Left lobe of liver (tissue), 2 donors: ENCODE results near the gene KATNIP. TPM values are rescaled to one million over a fixed set of nuclear protein-coding genes. Genes with fewer than 3 reads are reported as not detected.

Experiments used
- ATAC-seq: fragments of 200-7000 bp; cut with Tn5 transposase; one replicate; pipeline ENCODE4 v1.9.1; 2020; ENCODE audit warnings: mild to moderate bottlenecking, moderate library complexity
- DNase-seq: peaks from one replicate; pipeline ENCODE4 v3.0.0-alpha.2; 2020; ENCODE audit warnings: low spot score
- total RNA-seq: library from RNA; stranded (reverse); gene quantifications from one replicate; pipeline ENCODE4 v1.2.1, GENCODE V29; 2021
- donor health status: DM: no; HTN: no; CAD: no; lungs with moderate emphysema.
- donor health status: DM: no; HTN: yes; CAD: no.

KATNIP gene
- total RNA-seq = 7.1 TPM

GRCh38 chr16:27549746-27550581, at the start of gene KATNIP, which contains the start of gene GTF3C1:
TSS of gene KATNIP (plus strand) at chr16:27550144. CDS start at chr16:27550171, 27 bp downstream.
TSS of gene GTF3C1 (minus strand) at chr16:27549913. CDS start at chr16:27549890, 23 bp downstream.
- DNase-seq (peak; percentile 100), ATAC-seq (peak; percentile 99)

DNA sequence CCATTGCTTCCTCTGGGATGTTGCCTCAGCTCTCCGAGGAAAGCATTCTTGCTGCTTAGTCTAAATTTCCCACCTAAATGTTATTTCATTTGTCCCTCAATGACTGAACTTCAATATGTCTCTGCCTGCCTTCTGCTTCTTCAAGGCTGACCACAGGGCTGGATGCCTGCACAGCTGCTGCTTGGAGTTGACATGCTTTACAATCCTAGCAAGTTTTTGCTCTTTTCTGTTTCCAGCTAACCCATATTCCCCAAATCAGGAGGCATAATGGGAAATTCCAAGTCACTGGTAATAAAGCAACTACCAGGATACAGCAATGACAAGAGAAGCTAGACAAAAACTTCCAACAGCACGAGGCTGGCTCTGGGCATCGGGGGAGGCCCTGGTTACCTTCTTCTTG, 49.1 kb upstream of the KATNIP start:
- ATAC-seq (no peak), DNase-seq (no peak)

DNA sequence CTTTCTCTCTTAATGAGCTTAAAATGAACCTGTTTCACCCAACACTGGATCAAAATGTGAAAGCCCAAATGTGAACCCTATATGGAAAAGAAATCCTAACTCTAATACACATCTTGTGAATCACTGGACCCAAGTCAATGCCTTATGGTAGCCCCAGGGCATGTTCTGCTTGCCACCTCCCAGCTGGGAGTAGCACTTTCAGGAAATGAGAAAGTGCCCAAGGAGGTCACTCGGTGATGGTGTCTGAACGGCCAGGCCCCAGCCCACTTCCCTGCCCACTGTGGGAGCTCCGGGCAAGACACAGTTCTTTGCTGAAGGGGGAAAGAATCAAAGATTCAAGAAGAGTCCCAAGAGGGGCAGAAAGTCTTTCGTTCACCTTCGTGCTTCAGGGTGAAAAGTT, 46.3 kb upstream of the KATNIP start:
- ATAC-seq (no peak), DNase-seq (no peak)

- no peak for DNase-seq
- peak; percentile 47 for ATAC-seq
These were observed 44.4 kb upstream of the KATNIP start for GRCh38 chr16:27505297-27506236.

DNA sequence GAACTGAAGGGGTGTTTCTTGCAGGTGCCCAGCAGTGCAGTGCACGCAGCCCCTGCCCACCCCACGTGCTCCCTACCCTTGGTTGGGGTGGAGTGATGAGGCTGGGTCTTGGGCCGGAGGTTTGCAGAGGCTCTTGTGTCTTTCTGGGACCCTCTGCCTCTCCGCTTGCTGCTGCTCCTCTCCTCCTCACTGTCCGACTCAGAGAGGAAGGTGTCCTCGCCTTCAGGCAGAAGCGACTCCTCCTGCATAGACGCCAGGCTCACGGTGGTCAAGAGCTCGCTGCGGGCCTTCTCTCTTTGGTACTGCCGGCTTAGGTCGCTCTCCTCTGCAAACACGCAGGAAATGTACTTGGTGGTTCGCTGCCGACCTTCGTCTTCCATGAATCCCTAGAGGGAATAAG, 43.2 kb upstream of the KATNIP start:
- ATAC-seq = no peak
- DNase-seq = no peak

DNA sequence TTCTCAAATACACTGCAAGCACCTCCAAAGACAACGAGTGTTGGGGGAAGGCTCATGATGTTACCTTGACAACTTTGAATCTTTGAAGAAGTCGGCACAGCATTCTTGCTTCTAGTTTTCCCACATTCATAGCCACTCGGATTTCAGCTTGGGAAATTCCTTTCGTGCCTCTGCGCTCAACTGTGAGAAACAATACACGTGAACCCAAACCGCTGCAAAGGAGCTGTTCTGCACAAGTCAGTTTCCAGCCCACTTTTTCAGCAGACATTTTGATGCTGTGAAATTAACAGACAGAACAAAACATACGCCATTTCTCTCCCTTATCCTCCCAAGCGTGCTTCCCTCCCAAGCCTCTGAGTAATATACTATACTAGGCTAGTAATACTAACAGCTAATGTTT, 41.5 kb upstream of the KATNIP start:
- no peak for DNase-seq
- ATAC-seq = no peak

GRCh38 chr16:27511657-27512448, 38.1 kb upstream of the KATNIP start:
- no peak for DNase-seq
- no peak for ATAC-seq

DNA sequence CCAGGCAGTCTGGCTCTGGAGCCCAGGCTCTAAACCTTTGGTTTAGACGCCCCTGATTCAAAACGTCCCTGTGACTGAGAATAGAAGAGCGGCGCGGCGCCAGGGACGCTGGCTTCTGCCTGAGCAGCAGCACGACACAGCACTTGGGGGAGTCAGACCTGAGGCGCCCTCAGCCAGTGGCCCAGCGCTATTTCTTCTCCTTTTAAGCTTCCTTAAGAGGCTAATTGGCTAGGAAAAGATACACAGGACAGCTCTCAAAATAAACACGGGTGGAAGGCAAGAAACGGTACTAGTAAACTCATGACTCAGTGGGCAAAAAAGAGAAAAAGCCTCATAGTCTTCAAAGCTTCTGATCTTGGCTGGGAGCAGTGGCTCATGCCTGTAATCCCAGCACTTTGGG, 35.1 kb upstream of the KATNIP start:
- no peak for ATAC-seq
- no peak for DNase-seq

DNA sequence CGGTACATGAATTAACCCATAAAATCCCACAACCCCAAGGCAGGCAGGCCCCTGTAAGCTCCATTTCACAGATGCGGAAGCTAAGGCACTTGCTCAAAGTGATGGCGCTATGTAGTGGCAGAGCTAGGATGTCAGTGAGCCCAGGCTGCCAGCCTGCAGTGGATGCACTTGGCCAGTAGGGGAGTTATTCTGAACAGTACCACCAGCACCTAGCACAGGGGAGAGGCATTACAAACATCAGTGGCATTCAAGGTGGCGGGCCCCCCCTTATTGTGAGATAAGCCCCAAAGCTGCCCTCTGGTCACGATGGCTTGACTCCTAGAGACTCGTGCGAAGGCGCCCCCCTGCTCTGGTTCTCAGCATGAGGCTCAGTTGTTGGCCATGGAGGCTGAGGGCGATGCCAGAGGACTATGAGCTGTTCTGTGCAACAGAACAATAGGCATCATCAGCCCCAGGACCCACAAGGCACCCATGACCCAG, 34.0 kb upstream of the KATNIP start:
- ATAC-seq (peak; percentile 52), DNase-seq (no peak)

- ATAC-seq (no peak), DNase-seq (no peak)
These were observed 33.6 kb upstream of the KATNIP start for GRCh38 chr16:27516365-27516764.

- ATAC-seq (no peak), DNase-seq (no peak)
These were observed 32.3 kb upstream of the KATNIP start for GRCh38 chr16:27517664-27518063.

- ATAC-seq (no peak), DNase-seq (no peak)
These were observed 31.7 kb upstream of the KATNIP start for GRCh38 chr16:27518226-27518625.

DNA sequence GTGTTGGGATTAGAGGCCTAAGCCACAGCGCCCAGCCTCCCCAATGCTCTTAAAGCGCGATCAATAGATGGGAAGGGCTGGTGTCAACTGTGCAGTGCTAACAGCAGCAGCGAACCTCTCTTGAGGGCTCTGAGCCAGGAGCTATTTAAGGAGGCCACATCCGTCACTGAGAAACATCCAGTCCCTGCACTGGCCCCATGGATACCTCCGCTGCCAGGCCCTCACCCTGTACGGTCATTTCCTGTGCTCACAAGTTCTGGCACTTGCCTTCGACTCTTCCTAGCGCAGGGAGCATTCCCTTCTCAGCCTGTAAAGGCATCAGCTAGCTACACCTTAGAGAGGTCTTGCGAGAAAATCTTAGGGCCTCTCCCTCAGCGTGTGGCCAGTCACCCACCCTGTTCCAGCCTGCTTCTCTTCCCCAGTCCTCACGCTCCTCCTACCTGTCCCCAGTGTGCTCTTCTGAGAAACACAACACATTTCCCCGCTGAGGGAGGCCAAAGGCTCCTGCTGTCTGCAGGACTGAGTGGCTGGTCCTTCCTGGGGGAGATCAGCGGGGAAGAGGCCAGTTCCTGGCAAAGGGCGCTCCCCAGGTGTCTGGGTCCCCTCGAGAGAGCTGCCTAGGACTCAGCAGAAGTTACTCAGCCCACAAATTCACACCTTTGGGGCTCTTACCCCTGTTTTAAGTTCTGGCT, 28.8 kb upstream of the KATNIP start:
- DNase-seq (no peak), ATAC-seq (peak; percentile 68)

DNA sequence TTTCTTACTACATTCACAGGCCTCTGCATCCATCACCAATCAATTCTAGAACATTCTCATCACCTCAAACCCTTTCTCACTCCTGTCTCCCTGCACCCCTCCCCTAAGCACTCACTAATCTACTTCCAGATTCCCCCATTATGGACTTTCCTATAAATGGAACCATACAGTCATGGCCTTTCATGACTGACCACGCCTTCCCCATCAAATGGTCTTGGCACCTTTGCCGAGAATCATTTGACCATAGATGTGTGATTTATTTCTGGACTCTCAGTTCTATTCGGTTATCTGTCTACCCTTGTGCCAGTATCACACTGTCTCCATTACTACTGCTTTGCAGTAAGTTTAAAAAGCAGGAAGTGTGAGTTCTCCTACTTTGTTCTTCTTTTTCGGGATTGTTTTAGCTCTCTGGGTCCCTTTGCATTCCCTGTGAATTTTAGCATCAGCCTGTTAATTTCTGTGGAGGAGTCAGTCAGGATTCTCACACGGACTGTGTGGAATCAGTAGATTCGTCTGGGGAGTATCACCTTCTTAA, 27.7 kb upstream of the KATNIP start:
- DNase-seq (no peak), ATAC-seq (no peak)

- ATAC-seq (no peak), DNase-seq (no peak)
These were observed 23.8 kb upstream of the KATNIP start for GRCh38 chr16:27526180-27526579.

DNA sequence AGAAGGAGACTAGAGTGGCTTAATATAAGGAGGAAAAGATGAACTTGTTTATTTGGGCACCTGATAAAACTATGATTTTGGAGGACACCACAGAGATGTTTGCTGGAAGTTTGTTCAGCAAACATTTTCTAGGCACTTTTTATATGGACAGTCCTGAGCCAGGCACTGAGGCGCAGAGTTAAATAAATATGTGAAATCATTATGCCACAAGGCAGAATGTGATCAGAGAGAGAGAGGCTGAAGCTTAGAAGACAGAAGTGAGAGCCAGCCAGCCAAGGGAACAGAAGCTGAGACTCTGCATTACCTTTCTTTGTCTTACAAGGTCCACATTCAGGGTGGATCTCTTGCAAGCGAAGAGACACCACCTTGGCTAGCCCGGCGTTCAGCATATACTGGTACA, 21.6 kb upstream of the KATNIP start:
- ATAC-seq (no peak), DNase-seq (no peak)

GRCh38 chr16:27529962-27530361, 20.0 kb upstream of the KATNIP start:
- DNase-seq (no peak), ATAC-seq (no peak)

- ATAC-seq = no peak
- DNase-seq = no peak
These were observed 18.8 kb upstream of the KATNIP start for GRCh38 chr16:27531186-27531585.

GRCh38 chr16:27531826-27532800, 17.8 kb upstream of the KATNIP start:
- no peak for DNase-seq
- ATAC-seq = no peak
